ENCODE measurements around the gene FBXL7. TPM values are rescaled to one million over a fixed set of nuclear protein-coding genes. Genes with fewer than 3 reads are reported as not detected.

FBXL7 gene
- total and polyA plus RNA-seq, 2 of the 8 experiments (the other 6 are each of a cell fraction or from before 2014, with no cell fraction given): 17.7 to 17.8 TPM

- 87% methylated on average over 3 of the region's 3 CpGs; no CpG with 5 or more reads in 1 of the 2 experiments for WGBS, 2 experiments (ENCODE audit: extremely low coverage in 1 of 2, insufficient coverage in 1 of 2, insufficient read length in 1 of 2, insufficient replicate concordance in 2 of 2, low coverage in 1 of 2, low lambda C conversion rate in 2 of 2, missing lambda C conversion rate in 1 of 2)
- TF ChIP-seq HDAC2 (IDR thresholded peaks at IDR 0.05; ENCODE audit: borderline replicate concordance in 1 of 2, low read depth in 2 of 2, low read length in 2 of 2) (no peak), SP2 (IDR thresholded peaks at IDR 0.05; ENCODE audit: low read length) (no peak), HDAC6 (IDR thresholded peaks at IDR 0.05; ENCODE audit: low read depth, low read length) (no peak), ATF3 (IDR thresholded peaks at IDR 0.05; ENCODE audit: insufficient read depth, low read depth, low read length) (no peak), CHD1 (IDR thresholded peaks at IDR 0.05; ENCODE audit: low read depth, low read length) (no peak), E2F6 (IDR thresholded peaks at IDR 0.05) (no peak), CTCF (IDR thresholded peaks at IDR 0.05; ENCODE audit: control extremely low read depth in 1 of 3, insufficient read depth in 1 of 3, low read depth in 1 of 3, low read length in 3 of 3) (no peak), SP1 (IDR thresholded peaks at IDR 0.05; ENCODE audit: low read depth, low read length) (no peak), POLR2AphosphoS5 (IDR thresholded peaks at IDR 0.05; ENCODE audit: low read depth, low read length) (no peak)
Measured at GRCh38 chr5:15496886-15497285, 3.1 kb upstream of the FBXL7 start.

More at GRCh38 chr5:15496886-15497285, 3.1 kb upstream of the FBXL7 start:
- H3K14ac ChIP-seq (ENCODE audit: insufficient read length): no peak overlapping the region
- ChIA-PET CTCF (ENCODE audit: partially characterized antibody) (interaction anchor here (0.7 to 1.7 kb wide), 6 partner anchors 27 to 630 kb away, joined by 3 to 5 read pairs (median 4); no protein-coding TSS in a partner anchor), POLR2A (ENCODE audit: partially characterized antibody) (interaction anchor here (0.8 to 1.0 kb wide), 2 partner anchors 9 to 54 kb away, joined by 3 read pairs; no protein-coding TSS in a partner anchor)
- no peak for DNase-seq (ENCODE audit: low read depth in 1 of 2, low spot score in 2 of 2)
- H3K27me3 ChIP-seq (replicated peaks in 1 of 4; ENCODE audit: control insufficient read depth in 3 of 4, extremely low read depth in 1 of 4, insufficient read depth in 3 of 4, low read length in 3 of 4): no peaks in the 10 kb centered on the region
- no peaks in the 10 kb centered on the region for H3K36me3 ChIP-seq (ENCODE audit: control insufficient read depth in 2 of 4, insufficient read depth in 4 of 4, low read length in 3 of 4)
- no peak overlapping the region for H2BK15ac ChIP-seq (ENCODE audit: low read length)
- no peak overlapping the region for H4K8ac ChIP-seq (ENCODE audit: extremely low read depth, insufficient read depth, low read length)
- H3K4me3 ChIP-seq (ENCODE audit: extremely low read depth in 1 of 4, insufficient read depth in 2 of 4, low read depth in 3 of 4, low read length in 4 of 4): no peak overlapping the region
- no peak overlapping the region for H3K4ac ChIP-seq (replicated peaks; ENCODE audit: insufficient read length, low read depth, low read length)
- no peak overlapping the region; the same call in 1 of the 2 replicates for H2BK12ac ChIP-seq (ENCODE audit: low read depth, low read length)
- peaks cover 0 to 8% of the 10 kb centered on the region in 2 experiments; a peak in 2 of 4 replicates for H3K79me2 ChIP-seq (ENCODE audit: control insufficient read depth in 1 of 2, insufficient read depth in 2 of 2, low read length in 2 of 2)
- no peaks in the 10 kb centered on the region for H3K9me3 ChIP-seq (ENCODE audit: insufficient read depth in 2 of 2, low read depth in 1 of 2, low read length in 1 of 2)
- H3K23me2 ChIP-seq (ENCODE audit: low read depth, low read length): peaks cover 15% of the 10 kb centered on the region
- no peak overlapping the region for H2BK120ac ChIP-seq (replicated peaks; ENCODE audit: low read depth, low read length)
- no peak overlapping the region for H4K5ac ChIP-seq (ENCODE audit: insufficient read length, low read depth, low read length)
- no peak for FAIRE-seq
- H3K4me2 ChIP-seq (ENCODE audit: insufficient read depth in 1 of 2, low read depth in 2 of 2, low read length in 2 of 2): no peak overlapping the region
- H4K20me1 ChIP-seq (replicated peaks in 1 of 2; ENCODE audit: control insufficient read depth in 1 of 2, insufficient read depth in 2 of 2, low read length in 2 of 2): no peaks in the 10 kb centered on the region
- no peaks in the 10 kb centered on the region for H3K79me1 ChIP-seq (ENCODE audit: low read depth, low read length)
- H3K23ac ChIP-seq (ENCODE audit: insufficient read length): no peak overlapping the region
- H3K27ac ChIP-seq (ENCODE audit: low read depth, low read length): no peak overlapping the region
- no peak overlapping the region for H4K91ac ChIP-seq (replicated peaks; ENCODE audit: insufficient read length, low read length)
- H3K56ac ChIP-seq (replicated peaks; ENCODE audit: insufficient read length, low read depth, low read length): no peak overlapping the region
- H2BK5ac ChIP-seq (ENCODE audit: low read depth, low read length): no peak overlapping the region
- 0 out of 2 replicates have a peak overlapping the region, but pooled peaks have one; percentile 5 for H2AFZ ChIP-seq (ENCODE audit: low read length)
- H3K9ac ChIP-seq (replicated peaks in 1 of 4; ENCODE audit: extremely low read depth in 1 of 4, low read depth in 3 of 4, low read length in 3 of 4): no peak overlapping the region
- 0 out of 2 replicates have a peak overlapping the region, but pooled peaks have one; percentile 3 for H2BK20ac ChIP-seq (ENCODE audit: low read length)
- no peak overlapping the region; the same call in 1 of the 2 replicates for H2AK5ac ChIP-seq (ENCODE audit: low read depth, low read length)
- no peak overlapping the region for H3K18ac ChIP-seq (ENCODE audit: extremely low read depth, low read length)
- peaks cover 0 to 7% (median 0%) of the 10 kb centered on the region in 4 experiments; a peak in 3 of 7 replicates for H3K4me1 ChIP-seq (replicated peaks in 1 of 4; ENCODE audit: control insufficient read depth in 3 of 4, insufficient read depth in 4 of 4, low read length in 3 of 4)

Data from H1 (cell line).